Effector CD8-positive, alpha-beta T cell (primary cell): Measurements from ENCODE around the gene TBC1D17.

ENCODE experiments used
- DNase-seq: peaks from one replicate; lab custom pipeline; 2025; lab: John Stamatoyannopoulos, UW

TBC1D17 gene

GRCh38 chr19:49894011-49894664 is 16.6 kb downstream of the TBC1D17 start:
- DNase-seq, result no peak

- no peak for DNase-seq
Measured at GRCh38 chr19:49894879-49895565, 17.5 kb downstream of the TBC1D17 start.

- no peak for DNase-seq
Measured at GRCh38 chr19:49895566-49896297, 18.2 kb downstream of the TBC1D17 start.

GRCh38 chr19:49896863-49897621 is 19.5 kb downstream of the TBC1D17 start, which contains the start of gene IL4I1:
TSS of gene IL4I1 (minus strand) at chr19:49896887. CDS start at chr19:49896160, 727 bp downstream.
- no peak for DNase-seq

GRCh38 chr19:49904136-49904535 is 26.6 kb downstream of the TBC1D17 start:
- no peak for DNase-seq

- DNase-seq, result no peak
Measured at GRCh38 chr19:49906879-49907564, 29.5 kb downstream of the TBC1D17 start.

GRCh38 chr19:49907745-49908446 is 30.4 kb downstream of the TBC1D17 start:
- no peak for DNase-seq

GRCh38 chr19:49908480-49909420 is 31.2 kb downstream of the TBC1D17 start:
- DNase-seq, result no peak

- DNase-seq, result no peak
Measured at GRCh38 chr19:49910179-49910578, 32.7 kb downstream of the TBC1D17 start.

GRCh38 chr19:49911381-49912145 is 34.1 kb downstream of the TBC1D17 start:
- DNase-seq, result no peak

- DNase-seq, result no peak
Measured at GRCh38 chr19:49912965-49913685, 35.6 kb downstream of the TBC1D17 start.

GRCh38 chr19:49913720-49914119 is 36.2 kb downstream of the TBC1D17 start:
- DNase-seq, result no peak

GRCh38 chr19:49915271-49915670 is 37.8 kb downstream of the TBC1D17 start:
- no peak for DNase-seq

GRCh38 chr19:49916839-49917733 is 39.6 kb downstream of the TBC1D17 start:
- DNase-seq, result no peak

GRCh38 chr19:49918089-49918488 is 40.6 kb downstream of the TBC1D17 start:
- DNase-seq, result no peak

- no peak for DNase-seq
Measured at GRCh38 chr19:49920624-49921363, 43.3 kb downstream of the TBC1D17 start.
